CD4-positive, alpha-beta memory T cell (primary cell): ENCODE results near the gene CDK6. TPM values are rescaled to one million over a fixed set of nuclear protein-coding genes. Genes with fewer than 3 reads are reported as not detected.

Experiments
- CTCF ChIA-PET: fragments of 350-600 bp; sonication (Branson Sonifier 250); formaldehyde crosslinking; loops from one replicate; lab custom pipeline; 2021; ENCODE audit warnings: inconsistent platforms; ENCODE audit not compliant: partially characterized antibody; lab: Charles Lee
- POLR2A ChIA-PET: fragments of 350-600 bp; sonication (Branson Sonifier 250); formaldehyde crosslinking; loops from one replicate; lab custom pipeline; 2021; ENCODE audit not compliant: partially characterized antibody; lab: Charles Lee
- DNase-seq, 5 donors: peaks; one replicate each; pipeline versions ENCODE4 v3.0.0 to v3.0.0-alpha.2; 2020 to 2022; ENCODE audit warnings: mixed read lengths in 1 of 5
- H3K27ac ChIP-seq: one replicate; pipeline ENCODE4 v1.7.0; 2013; ENCODE audit warnings: low read depth, low read length
- H3K27me3 ChIP-seq: 2 replicates; pipeline ENCODE4 v1.7.0; 2013; ENCODE audit warnings: mild to moderate bottlenecking, low read length, moderate library complexity; ENCODE audit not compliant: insufficient read depth
- H3K36me3 ChIP-seq: 2 replicates; pipeline ENCODE4 v1.7.0; 2013; ENCODE audit warnings: mild to moderate bottlenecking, low read length, moderate library complexity; ENCODE audit not compliant: insufficient read depth
- H3K4me1 ChIP-seq: 2 replicates; pipeline ENCODE4 v1.7.0; 2013; ENCODE audit warnings: mild to moderate bottlenecking, low read length, moderate library complexity; ENCODE audit not compliant: insufficient read depth
- H3K4me3 ChIP-seq, 2 donors: one replicate each; pipeline ENCODE4 v1.7.0; 2013; ENCODE audit warnings: low read length in 2 of 2, mild to moderate bottlenecking in 1 of 2
- H3K9me3 ChIP-seq, 2 donors: one replicate each; pipeline ENCODE4 v1.7.0; 2013; ENCODE audit warnings: low read length in 2 of 2, control low read depth in 1 of 2; ENCODE audit not compliant: control insufficient read depth in 1 of 2
- H3K27ac Mint-ChIP-seq, 7 donors: one replicate each; pipeline ENCODE4 v1.8.0; 2020 to 2021; ENCODE audit warnings: mixed read lengths in 7 of 7, mild to moderate bottlenecking in 6 of 7, inconsistent platforms in 3 of 7, moderate library complexity in 3 of 7
- H3K27me3 Mint-ChIP-seq, 2 donors: one replicate each; pipeline ENCODE4 v1.8.0; 2020 to 2021; ENCODE audit warnings: mixed read lengths in 2 of 2
- H3K36me3 Mint-ChIP-seq, 2 donors: one replicate each; pipeline ENCODE4 v1.8.0; 2020 to 2021; ENCODE audit warnings: mixed read lengths in 2 of 2, inconsistent platforms in 1 of 2, mild to moderate bottlenecking in 1 of 2
- H3K4me1 Mint-ChIP-seq, 4 donors: one replicate each; pipeline ENCODE4 v1.8.0; 2020 to 2021; ENCODE audit warnings: mixed read lengths in 4 of 4, mild to moderate bottlenecking in 1 of 4
- H3K4me3 Mint-ChIP-seq, 8 donors: one replicate each; pipeline ENCODE4 v1.8.0; 2020 to 2021; ENCODE audit warnings: mixed read lengths in 8 of 8, mild to moderate bottlenecking in 7 of 8, moderate library complexity in 6 of 8, inconsistent platforms in 3 of 8
- H3K9me3 Mint-ChIP-seq, 8 donors: one replicate each; pipeline ENCODE4 v1.8.0; 2020 to 2021; ENCODE audit warnings: mixed read lengths in 8 of 8, mild to moderate bottlenecking in 5 of 8, inconsistent platforms in 3 of 8, moderate library complexity in 1 of 8
- intact Hi-C: fragments of 100-400 bp; cut with micrococcal nuclease; formaldehyde crosslinking; loops from one replicate; pipeline ENCODE4 v1.15.1; 2023
- polyA plus RNA-seq, 2 donors: library from polyadenylated mRNA; unstranded; fragments of 300-500 nt; fragmentation: Illumina TruSeq; gene quantifications; one replicate each; pipeline ENCODE4 v1.2.3, GENCODE V29; 2021
- total RNA-seq, 2 experiments: library from RNA; stranded (reverse); gene quantifications; one replicate each; pipeline ENCODE4 v1.2.3, GENCODE V29; 2021

CDK6 gene
- total and polyA plus RNA-seq, 4 experiments from 2014 or later = 18.4 to 23.6 (median 21.1) TPM

DNA sequence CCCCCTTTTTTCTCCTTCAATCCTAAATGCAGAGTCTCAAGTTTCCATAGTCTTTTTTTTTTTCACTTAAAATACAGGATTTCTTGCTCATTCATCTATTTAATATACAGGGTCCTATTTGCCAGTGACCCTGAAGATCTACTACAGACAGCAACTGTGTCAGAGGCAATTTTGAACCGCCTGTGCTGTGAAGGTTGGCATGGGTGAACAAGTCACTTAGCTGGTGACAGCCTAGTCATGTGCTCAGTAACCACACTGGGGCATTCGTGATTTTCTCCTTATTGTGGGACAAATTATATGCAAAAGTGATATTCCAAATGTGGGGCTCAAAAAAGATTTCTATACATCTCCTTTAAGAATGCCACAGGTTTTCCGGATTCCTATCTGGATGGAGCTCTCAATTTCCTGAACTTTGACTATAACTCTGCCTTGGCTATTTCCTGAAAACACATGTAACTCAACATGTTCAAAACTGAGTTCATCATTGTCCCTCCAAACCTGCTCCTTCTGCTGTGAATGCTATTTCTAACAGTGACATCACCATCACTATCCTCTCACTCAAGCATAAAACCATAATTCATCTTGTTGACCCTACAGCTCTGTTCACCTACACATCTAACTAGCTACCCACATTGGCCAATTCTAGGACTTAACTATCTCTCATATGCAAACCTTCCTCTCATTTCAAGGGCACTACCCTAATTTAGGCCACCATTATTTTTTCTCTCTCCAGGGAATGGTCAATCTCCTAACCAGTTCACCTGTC lies 36.7 kb downstream of the CDK6 start:
- Mint-ChIP-seq H3K27ac (no peak overlapping the region), H3K4me1 (peaks cover 4 to 20% (median 11%) of the 10 kb centered on the region in 4 donors), H3K9me3 (no peaks in the 10 kb centered on the region), H3K4me3 (no peak overlapping the region), H3K27me3 (no peaks in the 10 kb centered on the region), H3K36me3 (peaks cover 0 to 6% of the 10 kb centered on the region in 2 donors)
- Histone ChIP-seq H3K4me1 (peaks cover 21% of the 10 kb centered on the region), H3K27me3 (no peaks in the 10 kb centered on the region), H3K9me3 (no peaks in the 10 kb centered on the region), H3K4me3 (no peak overlapping the region), H3K27ac (no peak overlapping the region), H3K36me3 (no peaks in the 10 kb centered on the region)
- no peak for DNase-seq
- ChIA-PET CTCF (interaction anchor here (1.0 to 1.9 kb wide), 3 partner anchors 33 to 34 kb away, joined by 3 to 8 read pairs (median 6); no protein-coding TSS in a partner anchor), POLR2A (no interaction called here)
- intact Hi-C loops = loop anchor here (10.0 kb wide), 1 partner anchor 1855 kb away; the partner anchor contains the start of gene SGCE

DNA sequence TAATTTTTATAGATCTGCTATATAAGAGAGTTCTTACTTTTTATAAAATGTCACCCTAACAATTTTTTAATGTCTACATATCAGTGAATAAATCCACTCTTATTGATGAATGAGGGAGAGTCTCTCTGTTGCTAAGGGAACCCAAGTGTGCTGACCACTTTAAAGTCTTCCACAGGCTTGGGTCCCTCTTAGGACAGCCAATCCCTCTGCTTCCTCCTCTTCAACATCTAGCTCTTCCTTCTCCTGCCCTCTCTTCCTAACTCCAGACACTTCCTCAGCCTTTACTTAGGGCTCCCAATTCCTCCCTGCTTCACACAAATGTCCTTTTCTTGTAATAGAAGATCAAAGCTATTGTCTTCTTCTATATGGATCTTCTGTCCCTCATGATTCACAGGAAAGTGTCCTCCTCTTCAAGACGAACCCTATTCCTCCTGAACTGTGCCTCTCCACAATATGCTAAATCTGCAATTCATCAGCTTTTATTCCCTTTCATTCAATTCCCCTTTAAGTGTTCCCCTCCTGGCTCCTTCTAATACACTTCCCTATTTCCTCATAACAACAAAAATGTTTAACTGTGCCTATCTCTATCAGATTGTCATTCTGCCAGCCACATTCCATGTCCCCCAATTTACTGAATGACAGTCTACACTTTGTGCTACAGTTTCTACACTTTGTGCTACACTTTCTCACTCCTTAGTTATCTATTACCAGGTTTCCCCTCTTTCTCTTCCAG lies 37.7 kb downstream of the CDK6 start:
- no peak overlapping the region for H3K27ac ChIP-seq
- peaks cover 21% of the 10 kb centered on the region for H3K4me1 ChIP-seq
- no peak for DNase-seq
- no peaks in the 10 kb centered on the region for H3K27me3 ChIP-seq
- no peaks in the 10 kb centered on the region for H3K36me3 ChIP-seq
- Mint-ChIP-seq H3K4me1 (peaks cover 7 to 27% (median 16%) of the 10 kb centered on the region in 4 donors), H3K27me3 (no peaks in the 10 kb centered on the region), H3K4me3 (no peak overlapping the region), H3K27ac (no peak overlapping the region), H3K36me3 (peaks cover 0 to 6% of the 10 kb centered on the region in 2 donors), H3K9me3 (no peaks in the 10 kb centered on the region)
- no peak overlapping the region for H3K4me3 ChIP-seq
- H3K9me3 ChIP-seq = no peaks in the 10 kb centered on the region
- ChIA-PET POLR2A (no interaction called here), CTCF (interaction anchor here (1.3 kb wide), 1 partner anchor 34 kb away, joined by 6 read pairs; no protein-coding TSS in a partner anchor)
- intact Hi-C loops = no loop called here

DNA sequence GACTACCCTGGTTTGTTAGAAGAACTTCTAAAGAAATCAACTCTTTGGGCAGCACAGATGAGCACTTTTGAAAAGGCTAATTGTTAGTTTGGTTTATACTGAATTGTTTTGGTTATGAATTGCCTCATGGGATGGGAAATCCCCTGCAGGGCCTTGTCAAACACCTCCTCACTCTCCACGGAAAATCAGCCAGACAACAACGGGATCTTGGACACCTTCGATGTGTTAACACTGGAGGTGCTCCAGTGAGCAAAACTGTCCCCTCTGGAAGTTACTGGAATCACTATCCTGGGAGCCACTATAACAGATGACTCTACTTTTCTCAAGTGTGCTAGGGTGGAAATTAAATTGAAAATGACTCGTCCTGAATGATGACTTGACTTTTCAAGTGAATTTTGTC lies 38.7 kb downstream of the CDK6 start:
- intact Hi-C loops = no loop called here

GRCh38 chr7:92797284-92797683 lies 39.1 kb downstream of the CDK6 start:
- H3K4me1 Mint-ChIP-seq = peaks cover 17 to 23% (median 18%) of the 10 kb centered on the region in 4 donors
- Histone ChIP-seq H3K27me3 (no peaks in the 10 kb centered on the region), H3K36me3 (no peaks in the 10 kb centered on the region), H3K9me3 (no peaks in the 10 kb centered on the region), H3K4me1 (peaks cover 21% of the 10 kb centered on the region), H3K27ac (no peak overlapping the region), H3K4me3 (no peak overlapping the region)
- CTCF ChIA-PET = interaction anchor here (2.3 kb wide), 1 partner anchor 35 kb away, joined by 5 read pairs; no protein-coding TSS in a partner anchor
- H3K27ac Mint-ChIP-seq = peak overlapping the region in 1 of 7 donors; percentile 15
- intact Hi-C loops = no loop called here
- H3K9me3 Mint-ChIP-seq = no peaks in the 10 kb centered on the region
- DNase-seq = no peak
- H3K36me3 Mint-ChIP-seq = peaks cover 0 to 5% of the 10 kb centered on the region in 2 donors
- no peaks in the 10 kb centered on the region for H3K27me3 Mint-ChIP-seq
- H3K4me3 Mint-ChIP-seq = no peak overlapping the region
- POLR2A ChIA-PET = no interaction called here

More for the DNA sequence above, 38.7 kb downstream of the CDK6 start:
- Histone ChIP-seq H3K27me3 (no peaks in the 10 kb centered on the region), H3K27ac (no peak overlapping the region), H3K9me3 (no peaks in the 10 kb centered on the region), H3K36me3 (no peaks in the 10 kb centered on the region), H3K4me3 (no peak overlapping the region), H3K4me1 (peaks cover 21% of the 10 kb centered on the region)
- Mint-ChIP-seq H3K36me3 (peaks cover 0 to under 1% of the 10 kb centered on the region in 2 donors), H3K27ac (no peak overlapping the region), H3K4me3 (no peak overlapping the region), H3K9me3 (no peaks in the 10 kb centered on the region), H3K4me1 (peaks cover 14 to 27% (median 15%) of the 10 kb centered on the region in 4 donors), H3K27me3 (no peaks in the 10 kb centered on the region)
- DNase-seq = peak in 1 of 5 donors; percentile 40
- CTCF ChIA-PET = interaction anchor here (2.3 kb wide), 1 partner anchor 35 kb away, joined by 5 read pairs; no protein-coding TSS in a partner anchor
- POLR2A ChIA-PET = no interaction called here

DNA sequence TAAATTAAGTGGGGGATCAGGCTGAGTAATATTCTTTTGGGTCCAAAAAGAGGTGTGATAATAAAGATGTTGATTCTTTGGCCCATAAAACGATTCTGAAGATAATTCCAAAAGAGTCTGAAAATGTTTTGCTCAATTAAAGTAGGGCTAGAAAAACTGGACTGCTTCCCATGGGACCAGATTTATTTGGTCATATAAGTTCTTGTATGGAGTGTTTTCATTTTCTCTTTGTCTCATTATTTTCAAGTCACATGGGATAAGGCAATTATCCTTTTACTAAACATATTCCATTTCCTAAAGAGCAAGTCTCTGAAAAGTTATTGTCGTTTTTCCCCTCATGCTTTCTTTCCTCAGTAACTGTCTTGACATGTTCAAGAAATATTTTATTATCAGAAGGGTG lies 41.5 kb downstream of the CDK6 start:
- H3K36me3 ChIP-seq = no peaks in the 10 kb centered on the region
- POLR2A ChIA-PET = no interaction called here
- Mint-ChIP-seq H3K9me3 (peaks cover 0 to 5% (median 4%) of the 10 kb centered on the region in 8 donors), H3K27ac (no peak overlapping the region), H3K27me3 (no peaks in the 10 kb centered on the region), H3K4me3 (no peak overlapping the region), H3K4me1 (peaks cover 22 to 30% (median 27%) of the 10 kb centered on the region in 4 donors), H3K36me3 (peaks cover 13 to 16% of the 10 kb centered on the region in 2 donors)
- H3K27ac ChIP-seq = no peak overlapping the region
- CTCF ChIA-PET = no interaction called here
- H3K4me1 ChIP-seq = peaks cover 21% of the 10 kb centered on the region
- no peak overlapping the region for H3K4me3 ChIP-seq
- no peaks in the 10 kb centered on the region for H3K9me3 ChIP-seq
- no peak for DNase-seq
- H3K27me3 ChIP-seq = no peaks in the 10 kb centered on the region
- intact Hi-C loops = no loop called here

GRCh38 chr7:92794391-92794790 lies 42.0 kb downstream of the CDK6 start:
- peaks cover 0 to 9% (median 4%) of the 10 kb centered on the region in 8 donors for H3K9me3 Mint-ChIP-seq
- H3K4me1 Mint-ChIP-seq = peaks cover 22 to 32% (median 28%) of the 10 kb centered on the region in 4 donors
- H3K36me3 Mint-ChIP-seq = peaks cover 14 to 20% of the 10 kb centered on the region in 2 donors
- no peaks in the 10 kb centered on the region for H3K27me3 Mint-ChIP-seq
- H3K27ac Mint-ChIP-seq = peak overlapping the region in 1 of 7 donors; percentile 7
- peaks cover 21% of the 10 kb centered on the region for H3K4me1 ChIP-seq
- no peak overlapping the region for H3K4me3 Mint-ChIP-seq
- H3K27ac ChIP-seq = no peak overlapping the region
- no peaks in the 10 kb centered on the region for H3K36me3 ChIP-seq
- POLR2A ChIA-PET = no interaction called here
- no peaks in the 10 kb centered on the region for H3K27me3 ChIP-seq
- no peaks in the 10 kb centered on the region for H3K9me3 ChIP-seq
- no peak for DNase-seq
- CTCF ChIA-PET = no interaction called here
- intact Hi-C loops = no loop called here
- no peak overlapping the region for H3K4me3 ChIP-seq

GRCh38 chr7:92793656-92794205 lies 42.6 kb downstream of the CDK6 start:
- no peak for DNase-seq
- CTCF ChIA-PET = no interaction called here
- no peak overlapping the region for H3K4me3 Mint-ChIP-seq
- H3K27me3 ChIP-seq = no peaks in the 10 kb centered on the region
- peaks cover 22 to 32% (median 28%) of the 10 kb centered on the region in 4 donors for H3K4me1 Mint-ChIP-seq
- H3K27ac Mint-ChIP-seq = peak overlapping the region in 1 of 7 donors; percentile 30
- no peaks in the 10 kb centered on the region for H3K36me3 ChIP-seq
- no peak overlapping the region for H3K4me3 ChIP-seq
- H3K4me1 ChIP-seq = peaks cover 17% of the 10 kb centered on the region
- POLR2A ChIA-PET = no interaction called here
- peaks cover 0 to 16% (median 5%) of the 10 kb centered on the region in 8 donors for H3K9me3 Mint-ChIP-seq
- H3K27ac ChIP-seq = no peak overlapping the region
- no peaks in the 10 kb centered on the region for H3K27me3 Mint-ChIP-seq
- intact Hi-C loops = no loop called here
- no peaks in the 10 kb centered on the region for H3K9me3 ChIP-seq
- H3K36me3 Mint-ChIP-seq = peaks cover 16 to 20% of the 10 kb centered on the region in 2 donors
